PC-3 (cell line): Measurements from ENCODE around the gene YES1. TPM values are rescaled to one million over a fixed set of nuclear protein-coding genes. Genes with fewer than 3 reads are reported as not detected.

Experiments
- ATAC-seq: fragments of 200-7000 bp; cut with Tn5 transposase; 2 replicates; pipeline ENCODE4 v1.9.1; 2020; ENCODE audit warnings: mild to moderate bottlenecking, moderate library complexity
- BruUV-seq: library from RNA; stranded (reverse); fragments of 400-500 nt; replicated peaks from 2 replicates; lab custom pipeline; 2021; lab: Mats Ljungman, UMichigan
- CTCF ChIA-PET: fragments of 300-600 bp; sonication (Branson Sonifier 250); formaldehyde crosslinking; loops from one replicate; lab custom pipeline; 2022; ENCODE audit warnings: antibody characterized with exemption; lab: Charles Lee
- POLR2A ChIA-PET: fragments of 300-600 bp; sonication (Branson Sonifier 250); formaldehyde crosslinking; loops from one replicate; lab custom pipeline; 2022; ENCODE audit warnings: antibody characterized with exemption; ENCODE audit not compliant: unreplicated experiment; lab: Charles Lee
- DNase-seq: peaks from one replicate; pipeline ENCODE4 v3.0.0-alpha.2; 2015
- H2AFZ ChIP-seq: fragments of 300-600 bp; sonication (generic); 2 replicates; pipeline ENCODE4 v1.6.0; 2016; ENCODE audit warnings: antibody characterized with exemption, low read length
- H3F3A ChIP-seq: fragments of 300-600 bp; sonication (generic); one replicate; pipeline ENCODE4 v1.6.0; 2017; ENCODE audit warnings: antibody characterized with exemption, low read length, control low read depth, mild to moderate bottlenecking; ENCODE audit not compliant: unreplicated experiment
- H3K27ac ChIP-seq: fragments of 300-600 bp; sonication (generic); 2 replicates; pipeline ENCODE4 v1.5.1; 2016; ENCODE audit warnings: mild to moderate bottlenecking, low read length
- H3K27me3 ChIP-seq: fragments of 300-600 bp; sonication (generic); 2 replicates; pipeline ENCODE4 v1.6.1; 2016; ENCODE audit warnings: low read length, mixed read lengths
- H3K36me3 ChIP-seq: fragments of 300-600 bp; sonication (generic); 2 replicates; pipeline ENCODE4 v1.6.1; 2016; ENCODE audit warnings: low read depth, mixed run types, low read length, mixed read lengths
- H3K4me1 ChIP-seq: fragments of 300-600 bp; sonication (generic); 2 replicates; pipeline ENCODE4 v1.5.1; 2016; ENCODE audit warnings: low read length; ENCODE audit not compliant: insufficient read depth
- H3K4me2 ChIP-seq: fragments of 300-600 bp; sonication (generic); 2 replicates; pipeline ENCODE4 v1.6.0; 2016; ENCODE audit warnings: low read length
- H3K4me3 ChIP-seq: fragments of 300-600 bp; sonication (generic); 2 replicates; pipeline ENCODE4 v1.5.1; 2016; ENCODE audit warnings: mild to moderate bottlenecking, low read length, mixed read lengths
- H3K79me2 ChIP-seq: fragments of 300-600 bp; sonication (generic); 2 replicates; pipeline ENCODE4 v1.6.1; 2017; ENCODE audit warnings: low read length, mixed read lengths
- H3K9ac ChIP-seq: fragments of 300-600 bp; sonication (generic); 2 replicates; pipeline ENCODE4 v1.6.0; 2016; ENCODE audit warnings: mild to moderate bottlenecking, low read length
- H3K9me2 ChIP-seq: fragments of 300-600 bp; sonication (generic); replicated peaks from 2 replicates; pipeline ENCODE4 v1.6.1; 2016; ENCODE audit warnings: mixed run types, low read length, mixed read lengths
- H3K9me3 ChIP-seq: fragments of 300-600 bp; sonication (generic); 2 replicates; pipeline ENCODE4 v1.6.1; 2016; ENCODE audit warnings: low read length, mixed read lengths
- H4K20me1 ChIP-seq: fragments of 300-600 bp; sonication (generic); 2 replicates; pipeline ENCODE4 v1.6.1; 2016; ENCODE audit warnings: low read length, mixed read lengths
- CTCF ChIP-seq: fragments of 300-600 bp; sonication (generic); conservative IDR thresholded peaks from 2 replicates; pipeline ENCODE4 v1.5.1; 2017; ENCODE audit warnings: antibody characterized with exemption, low read depth, mild to moderate bottlenecking, low read length
- EZH2 ChIP-seq: fragments of 300-600 bp; sonication (generic); IDR thresholded peaks from one replicate; pipeline ENCODE4 v1.6.1; 2017; ENCODE audit warnings: antibody characterized with exemption, mild to moderate bottlenecking, low read length; ENCODE audit not compliant: unreplicated experiment
- EZH2phosphoT487 ChIP-seq: fragments of 300-600 bp; sonication (generic); IDR thresholded peaks from 2 replicates; pipeline ENCODE4 v1.6.1; 2018; ENCODE audit warnings: mild to moderate bottlenecking, antibody characterized with exemption, low read length, borderline replicate concordance
- intact Hi-C: fragments of 100-400 bp; cut with micrococcal nuclease; formaldehyde crosslinking; loops from 2 replicates; pipeline ENCODE4 v1.9.0; 2023
- total RNA-seq: library from RNA; depleted of rRNA; stranded (reverse); fragments of >200 nt; gene quantifications from 2 replicates; pipeline ENCODE4 v1.2.3, GENCODE V29; 2014

Gene YES1
- total RNA-seq, 1 experiment from 2014 or later, result 73.5 TPM

GRCh38 chr18:816869-817268 is 4.8 kb upstream of the YES1 start:
- CTCF ChIA-PET, result no interaction called here

DNA sequence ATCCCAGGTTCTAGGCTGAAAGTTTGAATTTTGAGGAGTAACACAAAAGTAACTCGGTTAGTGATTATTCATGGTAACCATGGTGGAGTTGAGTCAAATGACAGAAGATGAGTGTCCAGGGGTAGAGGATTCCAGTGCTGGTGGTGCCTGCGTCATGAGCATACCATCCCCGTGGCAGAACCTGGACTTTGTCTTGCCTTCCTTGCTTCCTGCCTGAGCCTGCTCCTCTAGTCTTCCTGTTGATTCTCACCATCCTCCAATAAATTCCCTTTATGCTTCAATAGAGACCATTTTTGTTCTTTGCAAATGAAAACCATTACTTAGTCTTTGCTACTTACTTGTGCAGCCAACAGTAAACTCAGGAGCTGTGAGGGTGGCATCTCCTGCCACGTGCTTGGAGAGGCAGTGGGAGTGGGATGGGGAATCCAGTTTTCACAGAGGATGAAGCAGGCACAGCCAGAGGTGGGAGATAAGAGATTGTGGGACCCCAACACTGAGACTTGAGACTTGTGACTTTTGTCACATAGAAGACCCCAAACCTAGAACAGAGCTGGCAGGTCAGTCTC is 4.1 kb upstream of the YES1 start:
- Histone ChIP-seq H4K20me1 (peaks cover 6% of the 10 kb centered on the region; the same call in 1 of the 2 replicates), H3F3A (no peaks in the 10 kb centered on the region), H3K27me3 (no peaks in the 10 kb centered on the region), H2AFZ (no peak overlapping the region), H3K9ac (no peak overlapping the region), H3K27ac (no peak overlapping the region), H3K4me3 (no peak overlapping the region), H3K9me3 (peaks cover 4% of the 10 kb centered on the region; the same call in 1 of the 2 replicates), H3K79me2 (peaks cover 6% of the 10 kb centered on the region), H3K36me3 (no peaks in the 10 kb centered on the region), H3K4me2 (no peak overlapping the region), H3K4me1 (0 out of 2 replicates have a peak, but pooled peaks cover 4% of the 10 kb centered on the region), H3K9me2 (no peaks in the 10 kb centered on the region)
- CTCF ChIA-PET, result no interaction called here
- TF ChIP-seq EZH2phosphoT487 (no peak), EZH2 (no peak), CTCF (no peak)
- ATAC-seq (no peak), DNase-seq (no peak)
- POLR2A ChIA-PET, result no interaction called here
- intact Hi-C loops, result no loop called here
- no TSS peak for BruUV-seq

More at GRCh38 chr18:816869-817268, 4.8 kb upstream of the YES1 start:
- Histone ChIP-seq H4K20me1 (no peaks in the 10 kb centered on the region), H3K27ac (no peak overlapping the region), H2AFZ (no peak overlapping the region), H3K79me2 (no peaks in the 10 kb centered on the region; the same call in 1 of the 2 replicates), H3K9me2 (no peaks in the 10 kb centered on the region), H3K9ac (no peak overlapping the region), H3K9me3 (peaks cover 4% of the 10 kb centered on the region; the same call in 1 of the 2 replicates), H3K27me3 (no peaks in the 10 kb centered on the region), H3K4me1 (0 out of 2 replicates have a peak, but pooled peaks cover 4% of the 10 kb centered on the region), H3F3A (no peaks in the 10 kb centered on the region), H3K4me2 (no peak overlapping the region), H3K36me3 (no peaks in the 10 kb centered on the region), H3K4me3 (no peak overlapping the region)
- DNase-seq (no peak), ATAC-seq (no peak)
- BruUV-seq, result no TSS peak
- POLR2A ChIA-PET, result no interaction called here
- no peak for TF ChIP-seq CTCF
- intact Hi-C loops, result no loop called here

GRCh38 chr18:815353-815752 is 3.3 kb upstream of the YES1 start:
- intact Hi-C loops, result no loop called here
- Histone ChIP-seq H3K9me2 (no peaks in the 10 kb centered on the region), H3K4me1 (0 out of 2 replicates have a peak, but pooled peaks cover 4% of the 10 kb centered on the region), H3K36me3 (no peaks in the 10 kb centered on the region), H3K4me3 (no peak overlapping the region), H3K27ac (no peak overlapping the region), H3K9ac (no peak overlapping the region), H3K9me3 (peaks cover 4% of the 10 kb centered on the region; the same call in 1 of the 2 replicates), H2AFZ (no peak overlapping the region), H4K20me1 (peaks cover 14% of the 10 kb centered on the region), H3K27me3 (no peaks in the 10 kb centered on the region), H3K79me2 (peaks cover 15% of the 10 kb centered on the region), H3F3A (no peaks in the 10 kb centered on the region), H3K4me2 (no peak overlapping the region)
- DNase-seq (no peak), ATAC-seq (no peak)
- ChIA-PET CTCF (interaction anchor here (0.6 kb wide), 1 partner anchor 19 kb away, joined by 3 read pairs; no protein-coding TSS in a partner anchor), POLR2A (no interaction called here)
- no peak for TF ChIP-seq EZH2phosphoT487
- TF ChIP-seq CTCF, result no peak
- no peak for TF ChIP-seq EZH2
- BruUV-seq, result no TSS peak
